Muscle of leg (tissue), 11 donors: Measurements from ENCODE around the gene OR51B4. TPM values are rescaled to one million over a fixed set of nuclear protein-coding genes. Genes with fewer than 3 reads are reported as not detected.

Experiments used
- DNase-seq: peaks from one replicate; pipeline ENCODE4 v3.0.0; 2013
- H3K27ac ChIP-seq: one replicate; pipeline ENCODE4 v1.5.1; 2013; ENCODE audit warnings: mild to moderate bottlenecking, low read length, control low read depth
- H3K27me3 ChIP-seq: one replicate; pipeline ENCODE4 v1.6.1; 2013; ENCODE audit warnings: low read length; ENCODE audit not compliant: control insufficient read depth, insufficient read depth
- H3K36me3 ChIP-seq: one replicate; pipeline ENCODE4 v1.6.1; 2013; ENCODE audit warnings: low read length; ENCODE audit not compliant: control insufficient read depth, insufficient read depth
- H3K4me1 ChIP-seq: one replicate; pipeline ENCODE4 v1.6.1; 2013; ENCODE audit warnings: low read length; ENCODE audit not compliant: control insufficient read depth, insufficient read depth
- H3K4me3 ChIP-seq: one replicate; pipeline ENCODE4 v1.5.1; 2013; ENCODE audit warnings: low read length, control low read depth
- H3K9me3 ChIP-seq: replicated peaks from 2 replicates; pipeline ENCODE4 v1.6.1; 2013; ENCODE audit warnings: low read depth, low read length; ENCODE audit not compliant: control insufficient read depth
- WGBS: methylation state at CpG from one replicate; pipeline ENCODE4 v1.1.5; 2013; ENCODE audit warnings: missing lambda C conversion rate; ENCODE audit not compliant: insufficient coverage; 5-methylcytosine and 5-hydroxymethylcytosine counted together
- polyA plus RNA-seq, 8 donors: library from polyadenylated mRNA; unstranded; fragments of 120-200 nt; gene quantifications; one replicate each; pipeline versions ENCODE4 v1.2.1 to v1.2.3, GENCODE V29; 2013; ENCODE audit warnings: inconsistent platforms in 1 of 8, low replicate concordance in 1 of 8; ENCODE audit not compliant: insufficient read length in 8 of 8, insufficient read depth in 1 of 8
- total RNA-seq: library from RNA; stranded (reverse); fragments of 120-200 nt; gene quantifications from one replicate; pipeline ENCODE4 v1.2.4, GENCODE V29; 2013

The OR51B4 gene
- total and polyA plus RNA-seq, 9 donors, result 0.09 to 0.18 (median 0.13) TPM; not detected in 6

DNA sequence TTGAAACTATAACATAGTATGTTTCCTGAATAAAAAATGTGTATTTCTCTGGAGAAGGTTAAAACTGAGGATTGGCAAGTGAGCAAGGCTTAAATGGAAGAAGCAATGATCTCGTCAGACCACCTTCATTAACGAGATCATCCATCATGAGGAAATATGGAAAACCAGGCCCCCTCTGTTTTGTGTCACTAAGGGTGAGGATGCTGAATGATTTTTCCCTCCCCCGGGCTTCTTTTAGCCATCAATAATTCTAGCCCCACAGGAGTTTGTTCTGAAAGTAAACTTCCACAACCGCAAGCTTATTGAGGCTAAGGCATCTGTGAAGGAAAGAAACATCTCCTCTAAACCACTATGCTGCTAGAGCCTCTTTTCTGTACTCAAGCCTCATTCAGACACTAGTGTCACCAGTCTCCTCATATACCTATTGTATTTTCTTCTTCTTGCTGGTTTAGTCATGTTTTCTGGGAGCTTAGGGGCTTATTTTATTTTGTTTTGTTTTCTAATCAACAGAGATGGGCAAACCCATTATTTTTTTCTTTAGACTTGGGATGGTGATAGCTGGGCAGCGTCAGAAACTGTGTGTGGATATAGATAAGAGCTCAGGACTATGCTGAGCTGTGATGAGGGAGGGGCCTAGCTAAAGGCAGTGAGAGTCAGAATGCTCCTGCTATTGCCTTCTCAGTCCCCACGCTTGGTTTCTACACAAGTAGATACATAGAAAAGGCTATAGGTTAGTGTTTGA lies 26.2 kb downstream of the OR51B4 start:
- no peaks in the 10 kb centered on the region for H3K27me3 ChIP-seq
- DNase-seq, result no peak
- H3K9me3 ChIP-seq, result no peaks in the 10 kb centered on the region
- H3K36me3 ChIP-seq, result no peaks in the 10 kb centered on the region
- WGBS, result 87% methylated on average over 3 of the region's 6 CpGs
- no peak overlapping the region for H3K27ac ChIP-seq
- no peak overlapping the region for H3K4me3 ChIP-seq
- no peaks in the 10 kb centered on the region for H3K4me1 ChIP-seq

DNA sequence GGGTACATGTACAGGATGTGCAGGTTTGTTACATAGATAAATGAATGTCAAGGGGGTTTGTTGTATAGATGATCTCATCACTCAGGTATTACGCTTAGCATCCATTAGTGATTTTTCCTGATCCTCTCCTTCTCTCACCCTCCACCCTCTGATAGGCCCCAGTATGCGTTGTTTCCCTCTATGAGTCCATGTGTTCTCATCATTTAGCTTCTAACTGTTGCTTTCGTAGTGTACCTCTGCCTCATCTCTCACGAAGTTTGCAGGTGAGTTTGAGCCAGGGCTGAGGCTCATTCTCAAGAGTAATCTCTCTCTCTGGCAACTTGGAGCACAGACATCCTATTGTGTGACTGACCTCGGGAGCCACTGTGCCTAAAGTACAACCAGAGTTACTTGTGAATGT lies 27.4 kb downstream of the OR51B4 start:
- Histone ChIP-seq H3K4me1 (no peaks in the 10 kb centered on the region), H3K27ac (no peak overlapping the region), H3K27me3 (no peaks in the 10 kb centered on the region), H3K9me3 (no peaks in the 10 kb centered on the region), H3K36me3 (no peaks in the 10 kb centered on the region), H3K4me3 (no peak overlapping the region)
- no peak for DNase-seq
- whole genome bisulfite sequencing, result 48% methylated on average over 3 of the region's 5 CpGs

DNA sequence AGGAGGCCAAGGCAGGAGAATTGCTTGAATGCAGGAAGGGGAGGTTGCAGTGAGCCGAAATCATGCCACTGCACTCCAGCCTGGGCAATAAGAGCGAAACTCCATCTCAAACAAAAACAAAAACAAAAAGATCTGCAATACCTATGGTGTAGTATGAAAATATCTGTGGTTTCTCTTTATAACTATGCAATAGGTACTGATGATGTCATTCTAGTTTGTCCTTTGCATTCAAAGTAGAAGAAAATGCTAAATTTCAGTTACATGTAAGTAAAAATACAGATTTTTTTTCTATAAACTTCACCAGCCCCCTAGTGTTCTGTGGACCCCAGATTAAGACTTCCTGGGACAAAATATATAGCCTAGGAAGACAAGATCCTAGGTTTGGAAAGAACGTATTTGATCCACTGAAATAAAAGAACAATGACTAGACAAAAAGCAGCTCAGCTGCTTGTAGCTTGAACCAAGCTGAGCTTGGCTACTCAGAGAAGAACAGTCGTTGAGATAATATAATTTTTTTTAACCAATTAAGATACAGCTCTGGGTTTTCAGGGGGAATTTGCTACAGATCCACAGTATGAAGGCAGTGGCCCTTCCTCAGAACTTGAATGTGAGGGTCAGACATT lies 29.2 kb downstream of the OR51B4 start:
- no peak overlapping the region for H3K27ac ChIP-seq
- no CpG with 5 or more reads among the region's 4 CpGs for WGBS
- H3K36me3 ChIP-seq, result no peaks in the 10 kb centered on the region
- no peaks in the 10 kb centered on the region for H3K9me3 ChIP-seq
- no peak for DNase-seq
- H3K27me3 ChIP-seq, result no peaks in the 10 kb centered on the region
- no peak overlapping the region for H3K4me3 ChIP-seq
- H3K4me1 ChIP-seq, result no peaks in the 10 kb centered on the region

DNA sequence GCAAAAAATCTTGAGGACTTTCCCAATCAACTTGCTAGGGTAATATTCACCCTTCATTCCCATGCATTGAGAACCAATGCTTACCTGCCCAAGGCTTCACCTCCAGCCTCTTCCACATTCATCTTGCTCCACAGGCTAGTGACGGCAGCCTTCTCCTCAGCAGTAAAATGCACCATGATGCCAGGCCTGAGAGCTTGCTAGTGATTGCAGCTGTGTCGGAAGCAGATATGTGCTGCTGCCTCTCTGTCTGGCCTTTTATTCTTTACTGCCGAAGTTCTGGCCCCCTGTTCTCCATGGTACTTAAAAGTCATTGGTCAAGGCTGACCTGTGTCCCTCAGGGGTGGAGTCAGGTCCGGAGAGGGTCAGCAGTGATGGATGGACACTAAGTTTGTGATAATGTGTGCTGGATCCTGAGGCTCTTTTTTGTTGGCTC lies 32.0 kb downstream of the OR51B4 start, which contains the start of gene HBE1:
HBE1 (minus strand) TSS at position 231 of the 433 bp plus-strand sequence; CDS start at position 176, 55 bp downstream.
- H3K27ac ChIP-seq, result no peak within 1 kb of the TSS
- H3K27me3 ChIP-seq, result no peaks in the 10 kb centered on the region
- H3K4me1 ChIP-seq, result no peaks in the 10 kb centered on the region
- H3K4me3 ChIP-seq, result no peak within 1 kb of the TSS
- DNase-seq, result no peak
- 81% methylated on average over 2 of the region's 4 CpGs for WGBS
- no peaks in the 10 kb centered on the region for H3K9me3 ChIP-seq
- H3K36me3 ChIP-seq, result no peaks in the 10 kb centered on the region

DNA sequence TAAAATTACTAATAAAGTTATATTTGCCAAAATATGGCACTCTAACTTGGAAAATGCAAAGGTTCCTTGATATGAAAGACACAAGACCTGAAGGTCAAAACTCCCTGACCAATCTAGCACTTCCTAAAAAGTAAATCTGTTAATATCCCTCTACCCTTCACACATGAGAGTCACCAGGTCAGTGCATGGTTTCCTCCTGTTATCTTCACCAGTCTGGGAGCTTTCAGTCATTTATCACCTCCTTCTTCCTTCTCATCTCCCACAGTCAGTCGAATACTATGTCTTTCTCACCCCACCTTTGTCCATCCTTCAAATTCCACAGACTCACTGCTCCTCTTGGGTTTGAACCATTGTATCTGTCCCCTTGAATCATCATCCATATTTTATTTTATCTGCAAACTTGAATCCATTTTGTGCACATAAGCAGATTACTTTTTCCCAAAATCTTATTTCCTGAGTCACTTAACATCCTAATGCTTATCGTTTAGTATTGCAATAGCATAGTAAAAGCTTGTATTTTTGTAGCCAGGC lies 34.6 kb downstream of the OR51B4 start:
- 94% methylated on average over 1 of the region's 2 CpGs for WGBS
- Histone ChIP-seq H3K4me3 (no peak overlapping the region), H3K36me3 (no peaks in the 10 kb centered on the region), H3K27me3 (no peaks in the 10 kb centered on the region), H3K4me1 (no peaks in the 10 kb centered on the region), H3K27ac (no peak overlapping the region), H3K9me3 (no peaks in the 10 kb centered on the region)
- no peak for DNase-seq

DNA sequence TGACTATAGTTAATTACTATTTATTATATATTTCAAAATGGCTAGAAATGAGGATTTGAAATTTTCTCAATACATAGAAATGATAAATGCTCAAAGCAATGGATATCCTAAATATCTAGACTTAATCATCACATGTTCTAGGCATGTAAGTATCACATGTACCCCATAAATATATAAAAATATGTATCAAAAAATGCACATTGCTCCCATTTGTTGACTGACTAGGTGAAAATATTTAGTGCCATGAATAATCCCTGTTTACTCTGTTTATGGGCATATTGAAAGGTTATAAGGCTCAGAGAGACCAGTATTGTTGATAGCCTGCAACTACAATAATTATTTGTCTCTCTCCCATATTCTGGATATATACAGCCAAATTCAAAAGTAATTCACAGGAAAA lies 35.1 kb downstream of the OR51B4 start:
- H3K27ac ChIP-seq, result no peak overlapping the region
- H3K4me3 ChIP-seq, result no peak overlapping the region
- no peaks in the 10 kb centered on the region for H3K9me3 ChIP-seq
- no peaks in the 10 kb centered on the region for H3K4me1 ChIP-seq
- no peaks in the 10 kb centered on the region for H3K36me3 ChIP-seq
- no peak for DNase-seq
- H3K27me3 ChIP-seq, result no peaks in the 10 kb centered on the region

DNA sequence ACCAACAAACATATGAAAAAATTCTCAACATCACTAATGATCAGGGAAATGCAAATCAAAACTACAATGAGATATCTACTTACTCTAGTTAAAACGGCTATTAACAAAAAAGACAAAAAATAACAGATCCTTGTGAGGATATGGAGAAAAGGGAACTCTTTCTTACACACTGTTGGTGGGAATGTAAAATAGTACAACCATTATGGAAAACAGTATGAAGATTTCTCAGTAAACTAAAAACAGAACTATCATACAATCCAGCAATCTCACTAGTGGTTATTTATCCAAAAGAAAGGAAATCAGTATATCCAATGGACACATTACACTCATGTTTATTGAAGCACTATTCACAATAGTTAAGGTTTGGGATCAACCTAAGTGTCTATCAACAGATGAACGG lies 35.9 kb downstream of the OR51B4 start:
- Histone ChIP-seq H3K27me3 (no peaks in the 10 kb centered on the region), H3K9me3 (no peaks in the 10 kb centered on the region), H3K4me3 (no peak overlapping the region), H3K4me1 (no peaks in the 10 kb centered on the region), H3K36me3 (no peaks in the 10 kb centered on the region), H3K27ac (no peak overlapping the region)
- no peak for DNase-seq
- WGBS, result no CpG with 5 or more reads among the region's 2 CpGs

DNA sequence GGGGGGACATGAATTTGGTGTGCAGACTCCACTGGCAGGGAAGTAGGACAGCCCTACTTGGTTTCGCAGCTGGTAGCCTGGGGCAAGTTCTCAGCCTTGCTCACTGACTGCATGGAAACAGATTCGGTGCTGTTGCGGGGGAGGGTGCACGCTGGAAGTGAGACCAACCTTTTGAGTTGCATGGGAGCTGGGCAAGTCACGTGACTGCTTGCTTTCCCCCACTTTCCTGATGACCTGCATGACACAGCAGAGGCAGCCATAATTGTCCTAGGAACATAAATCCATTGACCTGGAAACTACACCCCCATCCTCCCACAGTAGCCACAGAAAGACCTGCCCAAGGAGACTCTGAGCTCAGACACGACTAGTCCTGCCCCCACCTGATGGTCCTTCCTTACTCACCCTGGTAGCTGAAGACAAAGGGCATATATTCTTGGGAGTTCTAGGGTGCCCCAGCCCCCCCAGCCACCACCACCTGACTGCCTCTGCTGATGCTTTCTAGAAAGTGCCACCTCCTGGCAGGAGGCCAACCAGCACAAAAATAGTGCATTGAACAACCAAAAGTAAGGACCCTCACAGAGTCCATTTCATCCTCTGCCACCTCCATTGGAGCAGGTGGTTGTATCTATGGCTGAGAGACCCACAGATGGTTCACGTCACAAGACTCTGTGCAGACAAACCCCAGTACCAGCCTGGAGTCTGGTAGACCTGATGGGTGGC lies 43.0 kb downstream of the OR51B4 start:
- no peak for DNase-seq
- Histone ChIP-seq H3K27ac (no peak overlapping the region), H3K27me3 (no peaks in the 10 kb centered on the region), H3K36me3 (no peaks in the 10 kb centered on the region), H3K9me3 (peaks cover 3% of the 10 kb centered on the region), H3K4me3 (no peak overlapping the region), H3K4me1 (no peaks in the 10 kb centered on the region)
- 63% methylated on average over 6 of the region's 7 CpGs for WGBS

DNA sequence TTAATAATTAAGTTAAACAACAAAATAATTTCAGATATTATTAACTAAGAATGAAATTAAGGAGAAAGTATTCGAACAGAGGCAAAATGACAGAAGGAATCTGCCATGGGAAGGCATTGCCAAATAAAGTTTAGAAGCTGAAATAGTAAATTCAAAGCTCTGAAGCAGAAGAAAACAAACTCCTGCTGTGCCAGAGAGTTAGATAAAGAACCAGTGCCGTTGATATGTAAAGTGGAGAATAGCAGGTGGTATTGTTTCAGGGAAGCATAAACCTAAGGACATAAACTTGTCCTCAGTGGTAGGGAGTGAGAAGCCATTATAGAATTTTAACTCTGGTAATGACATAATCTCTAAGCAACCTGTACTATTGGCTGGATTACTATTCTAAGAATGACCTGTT lies 44.5 kb downstream of the OR51B4 start:
- peaks cover 3% of the 10 kb centered on the region for H3K9me3 ChIP-seq
- H3K4me1 ChIP-seq, result no peaks in the 10 kb centered on the region
- no CpG with 5 or more reads among the region's 2 CpGs for whole genome bisulfite sequencing
- no peaks in the 10 kb centered on the region for H3K36me3 ChIP-seq
- no peak for DNase-seq
- no peaks in the 10 kb centered on the region for H3K27me3 ChIP-seq
- no peak overlapping the region for H3K27ac ChIP-seq
- H3K4me3 ChIP-seq, result no peak overlapping the region
